ENCODE data around the gene TRIM17. TPM values are rescaled to one million over a fixed set of nuclear protein-coding genes. Genes with fewer than 3 reads are reported as not detected.
A peak's percentile ranks its signal among the peaks of the same experiment; 100 is the strongest.

Gene TRIM17, protein sequence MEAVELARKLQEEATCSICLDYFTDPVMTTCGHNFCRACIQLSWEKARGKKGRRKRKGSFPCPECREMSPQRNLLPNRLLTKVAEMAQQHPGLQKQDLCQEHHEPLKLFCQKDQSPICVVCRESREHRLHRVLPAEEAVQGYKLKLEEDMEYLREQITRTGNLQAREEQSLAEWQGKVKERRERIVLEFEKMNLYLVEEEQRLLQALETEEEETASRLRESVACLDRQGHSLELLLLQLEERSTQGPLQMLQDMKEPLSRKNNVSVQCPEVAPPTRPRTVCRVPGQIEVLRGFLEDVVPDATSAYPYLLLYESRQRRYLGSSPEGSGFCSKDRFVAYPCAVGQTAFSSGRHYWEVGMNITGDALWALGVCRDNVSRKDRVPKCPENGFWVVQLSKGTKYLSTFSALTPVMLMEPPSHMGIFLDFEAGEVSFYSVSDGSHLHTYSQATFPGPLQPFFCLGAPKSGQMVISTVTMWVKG
- not detected in 2 replicates for total RNA-seq (2014; rRNA removed; shearing (Covaris generic))

DNA sequence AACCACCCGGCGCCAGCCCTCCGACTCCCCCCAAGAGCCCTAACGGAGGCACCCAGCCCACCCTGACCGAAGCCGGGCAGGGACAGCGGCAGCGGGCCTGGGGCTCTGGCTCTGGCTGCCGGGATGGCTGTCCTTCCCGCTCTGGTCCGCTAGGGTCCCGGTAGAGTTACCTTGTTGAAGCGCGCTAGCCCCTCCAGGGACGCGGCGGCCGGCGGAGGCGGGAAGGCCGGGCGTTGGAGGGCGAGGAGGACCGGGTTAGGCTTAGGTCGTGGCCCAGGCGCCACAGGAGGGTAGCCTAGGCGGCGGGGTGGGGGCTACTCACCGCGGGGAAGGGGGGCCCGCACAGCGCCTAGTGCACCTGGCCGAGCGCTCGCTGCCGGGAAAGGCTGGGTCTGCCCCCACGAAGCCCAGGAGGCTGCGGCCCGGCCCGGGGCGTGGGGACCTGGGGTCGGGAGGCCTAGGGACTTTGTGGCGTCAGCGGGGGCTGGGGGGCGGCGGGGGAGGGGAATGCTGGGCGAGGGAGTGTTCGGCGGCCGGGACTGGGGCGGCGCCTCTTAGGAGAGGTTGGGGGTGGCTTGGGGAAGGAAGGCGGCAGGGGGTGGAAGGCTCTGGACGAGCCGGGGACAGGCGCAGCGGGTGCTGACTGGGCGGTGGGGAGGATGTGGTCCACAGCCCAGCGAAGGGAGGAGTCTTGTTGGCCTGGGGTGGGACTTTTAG, at the start of gene TRIM17:
TSS of gene TRIM17 (minus strand) at position 645 of the 717 bp plus-strand sequence. CDS start 1,789 bp downstream, outside the sequence.
- no peak for DNase-seq (ENCODE audit: low read depth)

DNA sequence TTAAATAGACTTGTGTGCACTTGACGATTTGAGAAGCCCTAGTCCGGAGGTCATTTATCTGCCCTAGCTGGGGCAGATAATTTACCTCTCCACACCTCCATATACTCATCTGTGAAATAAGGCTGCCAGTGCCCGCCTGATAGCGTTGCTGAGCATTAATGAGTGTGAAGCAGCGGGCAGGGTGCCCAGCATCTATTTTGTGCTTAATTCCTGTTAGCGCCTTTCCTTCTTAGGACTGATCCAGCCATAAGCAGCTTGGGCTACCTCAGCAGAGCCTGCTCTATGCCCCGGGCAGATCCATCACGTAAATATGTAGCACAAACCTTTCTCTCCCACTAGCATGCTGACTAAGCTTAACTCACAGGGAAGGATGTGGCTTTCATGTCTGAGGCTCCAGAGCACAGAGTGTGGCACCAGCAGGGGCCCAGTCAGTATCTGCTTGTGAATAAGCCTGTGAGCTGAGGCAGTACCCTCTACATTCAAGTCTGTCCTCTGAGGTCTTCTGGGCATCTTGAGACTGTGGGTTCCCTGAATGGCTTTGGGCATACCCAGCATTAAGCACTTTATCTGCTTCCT, 49.0 kb upstream of the TRIM17 start:
- DNase-seq (ENCODE audit: low read depth): no peak

DNA sequence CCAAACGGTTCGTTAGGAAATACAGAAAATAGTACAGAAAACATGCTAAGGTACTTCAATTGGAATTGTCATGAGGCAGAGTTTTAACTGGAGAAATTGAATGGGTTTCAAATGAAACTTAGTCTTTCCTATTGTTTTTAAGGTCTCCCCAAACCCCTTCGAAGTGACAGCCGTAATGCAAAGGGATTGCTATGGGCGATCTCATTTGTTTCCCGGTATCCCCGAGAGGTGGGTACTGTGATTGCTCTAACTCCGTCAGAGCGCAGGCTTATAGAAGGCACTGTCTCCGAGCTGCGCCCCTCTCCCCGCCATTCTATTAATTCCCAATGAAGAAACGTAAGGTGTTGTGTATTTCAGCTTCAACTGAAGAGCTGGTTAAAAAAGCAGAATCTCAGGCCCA, 48.5 kb upstream of the TRIM17 start:
- DNase-seq (ENCODE audit: low read depth): no peak

DNA sequence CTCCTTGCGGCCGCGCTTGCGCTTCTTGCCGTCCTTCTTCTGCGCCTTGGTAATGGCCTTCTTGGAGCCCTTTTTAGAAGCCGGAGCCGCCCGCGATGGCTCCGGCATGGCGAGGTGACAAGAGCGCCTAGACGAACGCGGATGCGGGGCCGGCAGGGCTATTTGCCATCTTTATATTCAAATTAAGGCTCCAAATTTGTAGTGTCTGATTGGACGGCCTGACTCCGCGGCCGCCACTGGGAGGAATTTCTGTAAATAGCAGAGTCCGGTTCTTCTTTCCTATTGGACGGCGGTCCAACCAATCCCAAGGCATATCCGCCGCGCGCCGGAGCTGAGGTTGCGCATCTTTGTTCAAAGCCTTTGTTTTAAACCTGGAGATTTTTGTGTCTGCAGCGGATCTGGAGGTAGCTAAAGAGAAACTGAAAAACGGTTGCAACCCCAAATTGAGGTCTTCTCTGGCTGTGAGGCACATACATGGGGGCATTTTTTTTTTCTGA, 47.9 kb upstream of the TRIM17 start:
- peak; percentile 87 for DNase-seq (ENCODE audit: low read depth)

DNA sequence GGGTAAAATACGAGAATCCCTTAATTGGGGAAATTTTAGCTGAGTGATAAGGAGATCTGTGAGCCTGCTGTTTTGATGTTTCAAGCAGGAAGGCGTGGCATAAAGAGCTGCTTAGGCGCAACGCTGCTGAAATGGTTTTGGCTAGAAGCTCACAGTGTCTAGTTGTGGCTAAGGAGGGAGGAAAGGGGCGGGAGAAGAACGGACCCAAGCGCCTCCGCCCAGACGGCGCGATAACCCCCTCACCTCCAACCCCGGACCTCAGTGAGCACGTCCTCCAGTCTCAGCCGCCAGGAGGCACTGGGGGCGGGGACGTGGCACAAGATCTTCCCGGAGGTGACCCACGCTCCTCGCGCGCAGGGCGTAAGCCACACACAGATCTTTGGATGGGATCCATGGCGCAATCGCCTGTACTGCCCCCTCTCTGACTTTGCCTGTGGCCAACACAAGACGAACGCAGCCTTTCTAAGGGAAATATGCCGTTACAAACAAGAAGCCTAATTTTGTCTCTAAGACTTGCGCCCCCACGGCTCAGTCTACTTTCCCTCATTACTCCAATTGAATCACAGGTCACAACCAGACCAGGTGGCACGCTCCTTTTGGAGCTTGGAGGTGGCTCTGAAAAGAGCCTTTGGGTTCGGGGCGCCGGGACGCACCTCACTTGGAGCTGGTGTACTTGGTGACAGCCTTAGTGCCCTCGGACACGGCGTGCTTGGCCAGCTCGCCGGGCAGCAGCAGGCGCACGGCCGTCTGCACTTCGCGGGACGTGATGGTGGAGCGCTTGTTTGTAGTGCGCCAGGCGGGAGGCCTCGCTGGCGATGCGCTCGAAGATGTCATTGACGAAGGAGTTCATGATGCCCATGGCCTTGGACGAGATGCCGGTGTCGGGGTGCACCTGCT, 47.1 kb upstream of the TRIM17 start:
- peak; percentile 57 for DNase-seq (ENCODE audit: low read depth)

DNA sequence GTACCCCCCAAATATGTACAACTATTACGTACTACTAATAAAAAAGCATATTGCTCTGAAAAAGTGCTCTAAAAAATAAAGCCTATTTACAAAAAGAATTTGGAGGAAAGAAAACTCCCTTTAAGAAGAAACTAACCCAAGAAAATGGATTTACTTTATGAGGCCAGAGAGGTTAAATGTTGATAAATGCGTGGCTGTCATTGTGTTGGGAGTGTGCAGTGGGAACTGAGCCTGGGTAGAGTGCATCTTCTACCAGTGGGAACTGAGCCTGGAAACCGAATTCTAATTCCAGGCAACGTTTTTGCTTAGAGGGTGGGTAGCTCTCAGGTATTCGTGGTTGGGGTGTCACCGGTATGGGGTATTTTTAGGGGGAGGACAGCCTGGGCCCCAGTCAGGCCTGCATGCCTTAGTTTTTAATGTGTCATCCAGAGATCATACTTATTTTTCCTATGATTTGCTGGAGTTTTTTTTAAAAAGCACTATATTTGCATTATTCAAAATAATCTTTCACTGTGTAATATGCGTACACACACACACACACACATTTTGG, 46.4 kb upstream of the TRIM17 start:
- DNase-seq (ENCODE audit: low read depth): no peak

DNA sequence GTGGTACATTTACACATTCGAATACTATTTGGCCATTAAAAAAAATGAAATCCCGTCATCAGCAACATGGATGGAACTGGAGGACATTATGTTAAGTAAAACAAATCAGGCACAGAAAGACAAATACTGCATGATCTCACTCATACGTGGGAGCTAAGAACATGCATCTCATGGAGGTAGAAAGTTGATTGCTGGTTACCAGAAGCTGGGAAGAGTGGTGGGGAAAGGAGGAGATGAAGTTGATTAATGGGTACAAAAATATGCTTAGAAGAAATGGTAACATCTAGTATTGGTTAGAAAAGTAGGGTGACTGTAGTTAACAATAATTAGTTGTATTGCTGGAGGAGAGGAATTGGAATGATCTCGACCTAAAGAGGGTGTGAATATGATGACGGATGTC, 45.9 kb upstream of the TRIM17 start:
- no peak for DNase-seq (ENCODE audit: low read depth)

DNA sequence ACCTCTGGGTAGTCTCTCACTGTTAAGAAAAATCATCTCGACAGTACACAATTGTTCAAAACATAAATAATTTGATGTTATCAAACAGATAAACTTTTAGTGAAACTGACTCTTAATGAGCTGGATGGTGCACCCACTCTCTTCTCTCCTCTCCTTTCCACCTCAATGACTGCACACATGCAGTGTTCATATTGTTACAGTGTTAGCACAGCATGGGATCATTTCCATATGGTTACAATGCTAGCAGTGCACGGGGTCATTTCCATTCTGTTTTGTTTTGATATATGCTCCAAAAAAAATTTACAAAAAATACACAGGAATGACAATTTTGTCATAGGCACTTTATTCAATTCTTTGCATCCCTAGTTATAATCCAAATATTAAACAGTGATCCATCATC, 44.2 kb upstream of the TRIM17 start:
- no peak for DNase-seq (ENCODE audit: low read depth)

DNA sequence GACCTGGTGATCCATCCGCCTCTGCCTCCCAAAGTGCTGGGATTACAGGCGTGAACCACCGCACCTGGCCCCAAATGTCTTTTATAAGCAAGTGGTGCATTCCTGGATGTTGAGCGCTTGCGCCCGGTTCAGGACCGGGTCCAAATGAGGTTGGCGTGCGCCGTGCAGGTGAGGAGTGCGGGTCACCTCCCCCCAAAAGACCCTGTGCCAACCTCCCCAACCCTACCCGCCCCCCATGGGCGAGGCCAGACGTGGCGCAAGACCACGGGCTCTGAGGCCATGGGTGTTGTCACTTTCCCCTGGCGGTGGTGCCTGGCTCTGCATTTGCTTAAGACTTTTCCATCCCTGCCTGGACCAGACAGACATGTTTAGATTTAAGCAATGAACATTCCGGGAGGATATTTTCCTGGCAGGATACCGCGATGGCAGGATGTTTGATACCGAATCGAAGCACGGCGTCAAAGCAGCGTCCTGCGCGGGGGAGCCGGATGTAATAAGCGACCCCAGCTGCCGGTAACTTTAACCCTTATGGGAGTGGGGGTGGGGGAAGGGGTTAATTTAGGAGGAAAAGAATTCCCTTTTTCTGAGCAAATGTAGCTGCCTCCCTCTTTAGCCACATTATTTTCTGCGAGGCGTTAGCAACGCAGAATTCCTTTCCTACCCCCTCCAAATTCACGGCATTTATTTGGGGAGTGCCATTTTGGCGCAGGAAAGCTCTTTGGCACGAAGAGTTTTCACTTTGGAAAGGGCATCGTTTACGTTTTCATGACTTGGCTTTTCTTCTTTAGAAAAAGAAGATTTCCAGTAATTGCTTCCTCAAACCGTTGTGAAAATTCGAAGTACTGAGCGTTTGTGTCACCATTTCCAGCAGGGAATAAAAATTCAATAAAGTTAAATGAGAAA, 42.7 kb upstream of the TRIM17 start:
- DNase-seq (ENCODE audit: low read depth): peak; percentile 77

DNA sequence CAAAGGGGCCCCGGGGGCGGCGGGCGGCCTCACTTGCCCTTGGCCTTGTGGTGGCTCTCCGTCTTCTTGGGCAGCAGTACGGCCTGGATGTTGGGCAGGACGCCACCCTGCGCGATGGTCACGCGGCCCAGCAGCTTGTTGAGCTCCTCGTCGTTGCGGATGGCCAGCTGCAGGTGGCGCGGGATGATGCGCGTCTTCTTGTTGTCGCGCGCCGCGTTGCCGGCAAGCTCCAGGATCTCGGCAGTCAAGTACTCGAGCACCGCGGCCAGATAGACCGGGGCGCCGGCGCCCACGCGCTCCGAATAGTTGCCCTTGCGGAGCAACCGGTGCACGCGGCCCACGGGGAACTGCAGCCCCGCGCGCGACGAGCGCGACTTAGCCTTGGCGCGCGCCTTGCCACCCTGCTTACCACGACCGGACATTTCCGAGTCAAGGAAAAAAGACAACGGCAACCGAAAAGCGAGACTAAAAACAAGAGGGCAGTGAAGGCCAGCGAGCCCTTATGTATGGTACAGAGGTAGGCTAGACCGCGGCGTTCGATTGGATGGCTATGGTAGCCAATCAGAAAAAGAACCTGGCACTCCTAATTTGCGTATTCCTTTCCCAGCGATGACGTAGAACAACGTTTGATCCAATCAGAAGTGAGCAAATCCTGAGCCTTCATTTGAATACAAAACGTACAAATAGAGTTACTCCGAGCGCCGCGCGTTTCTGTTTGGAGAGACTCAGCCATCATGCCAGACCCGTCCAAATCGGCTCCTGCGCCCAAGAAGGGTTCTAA, 40.9 kb upstream of the TRIM17 start:
- DNase-seq (ENCODE audit: low read depth): peak; percentile 98

DNA sequence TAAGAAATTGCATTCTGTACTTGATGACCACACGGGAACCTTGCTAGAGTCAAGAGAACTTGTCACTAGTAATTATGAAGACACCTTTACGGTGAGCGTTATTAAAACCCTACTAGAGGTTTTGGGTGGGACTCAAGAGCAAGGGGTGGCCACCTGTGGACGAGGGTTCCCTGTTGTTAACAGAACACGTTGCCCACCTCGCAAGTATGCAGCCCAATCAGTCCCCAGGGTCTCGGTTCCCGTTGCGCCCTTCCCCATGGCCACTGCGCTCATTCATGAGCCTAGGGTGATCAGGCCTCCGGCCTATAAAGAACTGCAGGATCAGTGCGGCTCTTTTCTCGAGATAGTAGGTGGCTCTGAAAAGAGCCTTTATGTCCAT, 40.3 kb upstream of the TRIM17 start:
- DNase-seq (ENCODE audit: low read depth): no peak

DNA sequence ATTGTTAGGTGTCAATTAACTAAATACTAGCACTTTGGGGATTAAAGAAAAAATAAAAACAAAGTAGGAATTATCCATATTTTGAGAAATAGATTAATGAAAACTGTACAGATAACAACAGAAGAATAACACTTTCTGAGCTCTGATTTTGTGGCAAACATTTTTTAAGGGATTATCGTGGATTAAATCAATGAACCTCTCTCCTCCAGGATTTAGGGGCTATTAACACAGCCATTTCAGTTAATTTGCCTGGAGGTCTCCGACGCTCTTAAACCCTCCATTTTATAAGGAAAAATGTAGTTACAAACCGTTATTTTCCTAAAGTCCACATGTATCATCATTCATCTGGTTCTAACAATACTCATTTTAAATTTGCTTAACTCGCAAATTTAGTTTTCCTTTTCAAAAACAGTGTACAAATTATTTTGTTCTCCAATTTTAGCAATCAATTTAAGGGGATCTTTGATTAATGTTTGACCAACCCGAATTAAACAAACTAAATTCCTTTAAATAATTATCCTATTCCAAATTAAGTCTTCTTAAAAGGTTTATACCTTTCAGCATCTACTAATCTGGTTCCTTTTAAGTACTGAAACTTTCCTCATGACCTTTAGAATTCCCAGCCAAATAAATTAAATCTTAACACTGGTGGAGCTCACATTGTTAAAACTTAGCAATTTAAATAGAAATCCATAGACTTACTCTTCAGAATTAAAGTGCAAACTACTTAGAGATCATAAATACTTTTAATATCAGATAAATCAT, 39.8 kb upstream of the TRIM17 start:
- DNase-seq (ENCODE audit: low read depth): no peak

DNA sequence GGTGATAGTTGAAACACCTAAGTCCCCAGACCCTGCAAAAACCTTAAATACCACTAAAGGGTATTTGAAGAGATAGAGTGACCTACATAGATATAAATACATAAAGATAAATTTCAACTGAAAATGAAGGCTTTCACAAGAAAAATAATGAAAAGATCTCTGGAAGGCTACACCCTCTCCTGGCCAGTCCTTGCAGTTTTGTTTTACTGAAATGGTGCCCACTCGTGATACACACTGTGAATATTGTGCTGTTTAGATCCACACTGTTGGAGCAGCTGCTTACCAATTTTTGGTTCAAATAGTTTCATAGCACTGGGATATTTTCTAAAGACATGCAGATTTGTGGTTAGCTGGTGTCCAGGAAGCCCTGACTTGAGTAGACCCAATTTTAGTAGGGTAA, 39.1 kb upstream of the TRIM17 start:
- peak; percentile 7 for DNase-seq (ENCODE audit: low read depth)

DNA sequence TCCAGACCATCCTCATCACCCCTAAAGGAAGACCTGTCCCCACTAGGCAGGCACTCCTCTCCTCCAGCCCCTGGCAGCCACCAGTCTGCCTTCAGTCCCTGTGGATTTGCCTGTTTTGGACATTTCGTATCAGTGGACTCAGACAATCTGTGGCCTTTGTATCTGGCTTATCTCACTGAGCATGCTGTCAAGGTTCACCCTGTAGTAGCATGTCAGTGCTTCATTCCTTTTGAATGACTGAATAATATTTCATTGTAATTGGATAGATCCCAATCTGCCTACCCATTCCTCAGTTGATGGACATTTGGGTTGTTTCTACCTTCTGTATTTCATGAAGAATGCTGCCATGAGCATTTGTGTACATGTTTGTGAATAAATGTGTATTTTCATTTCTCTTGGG, 37.6 kb upstream of the TRIM17 start:
- DNase-seq (ENCODE audit: low read depth): no peak

DNA sequence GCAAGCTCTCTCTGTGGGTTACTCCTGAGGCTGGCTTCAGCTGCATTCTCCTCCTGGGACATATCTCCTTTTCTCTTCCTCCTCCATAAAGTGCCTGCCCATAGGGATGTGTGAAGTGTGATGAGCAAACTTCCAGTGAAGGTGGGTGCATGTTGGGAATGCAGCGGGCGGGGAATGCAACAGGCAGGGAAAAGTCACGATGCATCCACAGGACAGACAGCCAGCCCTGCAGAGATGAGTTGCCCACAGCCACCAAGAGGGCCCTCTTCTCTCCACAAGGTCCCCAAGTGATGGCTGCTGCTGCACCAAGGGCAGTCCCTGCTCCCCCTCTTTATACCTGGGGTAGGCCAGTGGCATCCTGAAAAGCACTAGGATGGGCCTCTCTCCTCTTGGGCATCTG, 37.0 kb upstream of the TRIM17 start:
- no peak for DNase-seq (ENCODE audit: low read depth)

DNA sequence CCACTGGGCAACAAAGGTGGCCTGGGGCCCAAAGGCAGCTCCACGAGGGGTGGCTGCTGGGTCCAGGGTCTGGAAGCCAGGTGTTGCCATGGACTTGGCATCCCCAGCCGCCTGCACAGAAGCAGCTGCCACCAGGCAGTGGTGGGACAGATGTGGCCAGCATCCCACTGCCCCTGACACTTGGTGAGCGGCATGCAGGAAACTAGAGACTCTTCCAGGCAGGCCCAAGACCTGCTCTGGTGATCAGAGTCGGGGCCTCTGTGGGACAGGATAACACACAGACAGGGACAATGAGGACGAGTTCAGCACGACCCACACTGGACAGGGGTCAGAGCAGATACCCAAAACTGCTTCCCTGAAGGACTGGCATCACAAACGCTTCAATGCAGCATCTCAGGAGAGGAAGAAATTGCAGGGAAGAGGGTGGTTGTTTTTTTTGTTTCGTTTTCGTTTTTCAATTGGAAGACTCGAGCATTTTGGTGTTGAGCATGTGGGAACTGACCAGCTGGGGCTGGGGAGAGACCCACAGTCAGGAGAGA, 36.4 kb upstream of the TRIM17 start:
- DNase-seq (ENCODE audit: low read depth): no peak

DNA sequence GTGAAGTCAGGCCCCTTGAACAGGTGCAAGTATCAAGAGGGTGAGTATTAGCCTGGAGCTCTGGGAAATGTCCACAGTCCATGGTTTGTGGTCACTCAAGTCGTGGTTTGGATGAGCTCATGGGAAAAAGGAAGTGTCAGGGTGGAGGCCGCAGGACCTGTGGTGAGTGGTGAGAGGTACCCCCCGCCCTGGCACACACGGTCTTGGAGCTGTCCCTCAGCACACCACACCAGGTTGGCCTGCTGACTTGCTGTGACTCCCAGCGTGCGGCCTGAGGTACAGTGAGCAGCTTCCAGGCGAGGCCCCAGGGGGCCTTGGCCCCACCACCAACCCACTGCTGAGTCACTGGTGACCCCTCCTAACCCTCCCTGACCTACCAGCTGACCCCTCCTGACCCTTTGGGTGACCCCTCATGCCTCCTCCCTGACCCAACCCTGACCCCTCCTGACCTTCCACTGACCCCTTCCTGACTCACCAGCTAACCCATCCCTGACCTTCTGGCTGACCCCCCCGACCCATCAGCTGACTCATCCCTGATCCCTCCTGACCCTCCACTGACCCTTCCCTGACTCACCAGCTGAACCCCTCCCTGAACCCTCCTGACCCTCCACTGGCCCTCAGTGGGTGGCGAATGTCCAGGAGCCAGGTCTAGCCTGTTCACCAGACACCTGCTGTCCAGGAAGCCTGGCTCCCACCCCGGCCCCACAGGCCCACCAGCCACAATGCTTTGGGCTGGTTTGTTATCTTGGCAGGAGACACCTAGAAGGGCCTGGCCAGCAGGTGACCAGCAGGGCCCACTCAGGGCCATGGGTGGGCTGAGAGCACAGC, 35.7 kb upstream of the TRIM17 start:
- DNase-seq (ENCODE audit: low read depth): peak; percentile 59

Data from RPMI7951 (cell line).